Activated T-helper 1 cell treated with anti-CD3 and anti-CD28 coated beads, Interleukin-12 subunit alpha, Interleukin-12 subunit beta, Interleukin-2, Interleukin-4 antibody, amounts not matched to agents 30 ng/mL and 10 ng/mL and 1 ng/mL, durations not matched to agents 14 hours and 24 hours and 36 hours (primary cell): Measurements from ENCODE around the gene SLC37A1. TPM values are rescaled to one million over a fixed set of nuclear protein-coding genes. Genes with fewer than 3 reads are reported as not detected.

ENCODE experiments used
- DNase-seq: peaks from one replicate; pipeline ENCODE4 v3.0.0; 2021; ENCODE audit warnings: low spot score
- H3K27ac Mint-ChIP-seq: one replicate; pipeline ENCODE4 v1.8.0; 2021; ENCODE audit warnings: mild to moderate bottlenecking, mixed read lengths
- H3K27me3 Mint-ChIP-seq: one replicate; pipeline ENCODE4 v1.8.0; 2022; ENCODE audit warnings: mild to moderate bottlenecking, moderate library complexity, mixed read lengths; ENCODE audit not compliant: insufficient read depth
- H3K36me3 Mint-ChIP-seq: one replicate; pipeline ENCODE4 v1.8.0; 2021; ENCODE audit warnings: low read depth, mixed read lengths
- H3K4me1 Mint-ChIP-seq: one replicate; pipeline ENCODE4 v1.8.0; 2021; ENCODE audit warnings: low read depth, mixed read lengths
- H3K4me3 Mint-ChIP-seq: one replicate; pipeline ENCODE4 v1.8.0; 2021; ENCODE audit warnings: mild to moderate bottlenecking, moderate library complexity, mixed read lengths
- H3K9me3 Mint-ChIP-seq: one replicate; pipeline ENCODE4 v1.8.0; 2021; ENCODE audit warnings: mixed read lengths
- intact Hi-C: fragments of 100-400 bp; cut with micrococcal nuclease; formaldehyde crosslinking; loops from one replicate; pipeline ENCODE4 v1.15.1; 2024
- total RNA-seq: library from RNA; stranded (reverse); gene quantifications from 2 replicates; pipeline ENCODE4 v1.2.3, GENCODE V29; 2022

SLC37A1 gene
- total RNA-seq, 1 donor from 2014 or later: 25.0 TPM

DNA sequence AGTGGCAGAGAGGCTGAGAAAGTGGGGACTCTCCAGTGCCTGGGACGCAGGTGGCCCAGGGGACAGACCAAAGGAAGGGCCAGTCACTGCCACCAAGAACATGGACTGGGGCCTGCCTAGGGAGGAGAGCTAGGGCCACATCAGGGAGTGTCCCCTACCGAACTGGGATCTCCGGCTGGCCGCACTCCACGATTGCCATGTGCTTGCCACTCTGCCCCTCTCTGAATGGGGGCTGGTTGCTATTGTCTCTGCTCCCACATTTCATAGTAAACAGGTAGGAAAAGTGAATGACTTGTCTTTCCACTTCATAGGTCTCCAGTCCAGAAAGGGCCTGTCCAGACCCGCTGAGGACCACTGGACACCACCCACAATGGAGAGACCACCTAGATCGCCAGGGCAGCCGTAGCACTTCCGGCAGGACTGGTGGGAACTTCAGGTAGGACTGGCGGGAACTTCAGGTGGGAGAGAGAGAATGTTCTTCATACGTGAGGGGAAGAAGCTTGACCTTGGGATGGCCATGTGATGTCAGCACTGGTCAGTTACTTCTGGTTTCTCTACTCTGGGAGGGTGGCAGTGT is 84.6 kb downstream of the SLC37A1 start:
- no peak for DNase-seq
- Mint-ChIP-seq H3K4me3 (no peak overlapping the region), H3K36me3 (no peaks in the 10 kb centered on the region), H3K9me3 (no peaks in the 10 kb centered on the region), H3K27me3 (no peaks in the 10 kb centered on the region), H3K4me1 (no peaks in the 10 kb centered on the region), H3K27ac (no peak overlapping the region)
- intact Hi-C loops: no loop called here

DNA sequence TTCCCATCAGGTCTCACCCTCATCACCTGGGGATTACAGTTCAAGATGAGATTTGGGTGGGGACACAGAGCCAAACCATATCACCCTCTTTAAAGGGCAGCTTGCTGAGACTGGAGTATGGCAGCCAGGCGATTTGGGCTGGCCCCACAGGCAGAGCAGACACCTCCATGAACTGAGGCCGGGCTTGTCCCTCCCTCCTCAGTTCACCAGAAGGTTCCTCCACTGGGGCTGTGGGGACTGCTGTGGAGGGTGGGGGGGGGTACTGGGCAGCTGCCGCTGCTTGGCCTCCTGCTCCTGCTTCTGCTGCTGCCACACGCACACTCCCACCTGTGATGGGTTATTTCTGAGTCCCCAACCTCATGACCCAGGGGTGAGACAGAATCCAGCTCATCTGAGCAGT is 85.8 kb downstream of the SLC37A1 start:
- intact Hi-C loops: no loop called here
- H3K4me3 Mint-ChIP-seq: no peak overlapping the region
- H3K36me3 Mint-ChIP-seq: peaks cover 1% of the 10 kb centered on the region
- peaks cover 8% of the 10 kb centered on the region for H3K9me3 Mint-ChIP-seq
- H3K27ac Mint-ChIP-seq: no peak overlapping the region
- no peaks in the 10 kb centered on the region for H3K27me3 Mint-ChIP-seq
- DNase-seq: no peak
- H3K4me1 Mint-ChIP-seq: no peaks in the 10 kb centered on the region

- H3K27me3 Mint-ChIP-seq: no peaks in the 10 kb centered on the region
- intact Hi-C loops: no loop called here
- no peaks in the 10 kb centered on the region for H3K4me1 Mint-ChIP-seq
- no peak overlapping the region for H3K4me3 Mint-ChIP-seq
- peaks cover 9% of the 10 kb centered on the region for H3K9me3 Mint-ChIP-seq
- no peak for DNase-seq
- no peak overlapping the region for H3K27ac Mint-ChIP-seq
- peaks cover 1% of the 10 kb centered on the region for H3K36me3 Mint-ChIP-seq
Measured at GRCh38 chr21:42599962-42600361, 86.3 kb downstream of the SLC37A1 start.

GRCh38 chr21:42601656-42602055 is 88.0 kb downstream of the SLC37A1 start:
- Mint-ChIP-seq H3K4me3 (no peak overlapping the region), H3K27me3 (peaks cover 5% of the 10 kb centered on the region), H3K9me3 (peaks cover 24% of the 10 kb centered on the region), H3K27ac (no peak overlapping the region), H3K36me3 (peaks cover 3% of the 10 kb centered on the region), H3K4me1 (no peaks in the 10 kb centered on the region)
- no peak for DNase-seq
- intact Hi-C loops: no loop called here

DNA sequence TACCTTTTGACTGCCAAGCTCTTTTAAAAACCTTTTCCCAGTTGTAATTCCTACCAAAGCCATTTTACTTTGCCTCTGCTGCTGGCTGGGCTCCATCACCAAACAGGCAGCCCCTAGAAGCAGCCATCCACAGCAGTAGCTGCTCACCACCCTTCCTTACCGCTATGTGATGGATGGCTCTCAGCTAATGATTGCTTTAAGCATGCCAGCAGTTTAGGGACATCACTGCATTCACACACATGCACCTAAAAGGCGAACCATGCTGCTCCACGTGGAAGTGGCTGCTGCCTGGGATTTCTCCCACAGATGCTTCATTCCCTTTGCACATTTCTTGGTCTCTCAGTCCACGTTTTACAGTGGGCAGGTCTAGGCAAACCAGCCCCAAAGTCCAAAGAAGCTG is 93.5 kb downstream of the SLC37A1 start:
- H3K27ac Mint-ChIP-seq: no peak overlapping the region
- no peak for DNase-seq
- H3K36me3 Mint-ChIP-seq: peaks cover 3% of the 10 kb centered on the region
- H3K27me3 Mint-ChIP-seq: peaks cover 5% of the 10 kb centered on the region
- intact Hi-C loops: no loop called here
- H3K9me3 Mint-ChIP-seq: peaks cover 35% of the 10 kb centered on the region
- no peak overlapping the region for H3K4me3 Mint-ChIP-seq
- peaks cover 12% of the 10 kb centered on the region for H3K4me1 Mint-ChIP-seq

GRCh38 chr21:42607525-42608102 is 94.0 kb downstream of the SLC37A1 start:
- H3K9me3 Mint-ChIP-seq: peaks cover 40% of the 10 kb centered on the region
- peaks cover 5% of the 10 kb centered on the region for H3K36me3 Mint-ChIP-seq
- intact Hi-C loops: no loop called here
- DNase-seq: no peak
- H3K27me3 Mint-ChIP-seq: peaks cover 5% of the 10 kb centered on the region
- peaks cover 12% of the 10 kb centered on the region for H3K4me1 Mint-ChIP-seq
- no peak overlapping the region for H3K4me3 Mint-ChIP-seq
- no peak overlapping the region for H3K27ac Mint-ChIP-seq

DNA sequence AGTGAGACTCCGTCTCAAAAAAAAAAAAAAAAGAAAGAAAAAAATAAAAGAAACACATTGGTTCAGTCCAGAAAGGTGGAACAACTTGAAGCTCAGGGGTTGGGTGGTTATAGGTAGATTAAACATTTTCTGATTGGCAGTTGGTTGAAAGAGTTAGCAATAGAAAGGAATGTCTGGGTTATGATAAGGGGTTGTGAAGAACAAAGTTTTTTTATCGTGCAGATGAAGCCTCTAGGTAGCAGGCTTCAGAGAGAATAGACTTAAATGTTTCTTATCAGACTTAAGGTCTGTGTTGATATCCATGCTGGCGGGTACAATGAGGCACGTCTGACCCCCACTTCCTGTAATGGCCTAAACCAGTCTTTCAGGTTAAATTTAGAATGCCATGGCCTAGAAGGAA is 94.8 kb downstream of the SLC37A1 start:
- H3K27ac Mint-ChIP-seq: no peak overlapping the region
- intact Hi-C loops: no loop called here
- H3K27me3 Mint-ChIP-seq: peaks cover 8% of the 10 kb centered on the region
- H3K36me3 Mint-ChIP-seq: peaks cover 5% of the 10 kb centered on the region
- DNase-seq: no peak
- H3K4me3 Mint-ChIP-seq: no peak overlapping the region
- H3K4me1 Mint-ChIP-seq: peaks cover 12% of the 10 kb centered on the region
- H3K9me3 Mint-ChIP-seq: peaks cover 42% of the 10 kb centered on the region

- H3K36me3 Mint-ChIP-seq: peaks cover 4% of the 10 kb centered on the region
- H3K4me1 Mint-ChIP-seq: peaks cover 12% of the 10 kb centered on the region
- H3K27me3 Mint-ChIP-seq: peaks cover 10% of the 10 kb centered on the region
- DNase-seq: peak; percentile 45
- no peak overlapping the region for H3K27ac Mint-ChIP-seq
- intact Hi-C loops: loop anchor here (1.0 kb wide), 1 partner anchor 74 kb away; no protein-coding TSS in a partner anchor
- H3K4me3 Mint-ChIP-seq: no peak overlapping the region
- peaks cover 32% of the 10 kb centered on the region for H3K9me3 Mint-ChIP-seq
Measured at GRCh38 chr21:42609811-42610210, 96.2 kb downstream of the SLC37A1 start.

DNA sequence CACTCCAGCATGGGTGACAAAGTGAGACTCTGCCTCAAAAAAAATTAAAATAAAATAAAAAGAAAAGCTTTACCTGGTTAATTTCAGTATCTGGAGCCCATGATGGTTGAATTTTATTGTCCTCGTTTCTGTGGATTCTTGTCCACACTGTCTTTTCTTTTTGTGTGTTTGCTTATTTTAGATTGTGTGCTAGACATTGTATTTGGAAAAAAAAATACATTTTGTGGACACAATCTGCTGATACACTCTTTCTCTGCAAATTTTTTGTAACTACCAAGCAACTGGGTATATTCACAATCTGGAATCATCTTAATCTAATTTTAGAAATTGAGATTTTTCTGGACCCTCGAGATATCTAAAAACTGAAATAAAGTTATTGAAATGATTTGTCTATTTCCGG is 98.2 kb downstream of the SLC37A1 start:
- intact Hi-C loops: no loop called here
- H3K4me1 Mint-ChIP-seq: peaks cover 12% of the 10 kb centered on the region
- H3K27ac Mint-ChIP-seq: no peak overlapping the region
- peaks cover 6% of the 10 kb centered on the region for H3K27me3 Mint-ChIP-seq
- H3K36me3 Mint-ChIP-seq: peaks cover 2% of the 10 kb centered on the region
- no peak for DNase-seq
- H3K9me3 Mint-ChIP-seq: peaks cover 17% of the 10 kb centered on the region
- no peak overlapping the region for H3K4me3 Mint-ChIP-seq

- no peak overlapping the region for H3K27ac Mint-ChIP-seq
- DNase-seq: no peak
- intact Hi-C loops: no loop called here
- peaks cover 17% of the 10 kb centered on the region for H3K9me3 Mint-ChIP-seq
- H3K4me1 Mint-ChIP-seq: peaks cover 12% of the 10 kb centered on the region
- H3K4me3 Mint-ChIP-seq: no peak overlapping the region
- H3K36me3 Mint-ChIP-seq: peaks cover 2% of the 10 kb centered on the region
- peaks cover 6% of the 10 kb centered on the region for H3K27me3 Mint-ChIP-seq
Measured at GRCh38 chr21:42612390-42612789, 98.7 kb downstream of the SLC37A1 start.

- intact Hi-C loops: loop anchor here (1.0 to 2.0 kb wide), 2 partner anchors 21 to 266 kb away; partner anchors contain the start of gene WDR4
- DNase-seq: no peak
- Mint-ChIP-seq H3K4me3 (no peak overlapping the region), H3K9me3 (peaks cover 17% of the 10 kb centered on the region), H3K27me3 (peaks cover 14% of the 10 kb centered on the region), H3K36me3 (peaks cover 2% of the 10 kb centered on the region), H3K4me1 (peaks cover 12% of the 10 kb centered on the region), H3K27ac (no peak overlapping the region)
Measured at GRCh38 chr21:42613756-42614155, 100.1 kb downstream of the SLC37A1 start.

DNA sequence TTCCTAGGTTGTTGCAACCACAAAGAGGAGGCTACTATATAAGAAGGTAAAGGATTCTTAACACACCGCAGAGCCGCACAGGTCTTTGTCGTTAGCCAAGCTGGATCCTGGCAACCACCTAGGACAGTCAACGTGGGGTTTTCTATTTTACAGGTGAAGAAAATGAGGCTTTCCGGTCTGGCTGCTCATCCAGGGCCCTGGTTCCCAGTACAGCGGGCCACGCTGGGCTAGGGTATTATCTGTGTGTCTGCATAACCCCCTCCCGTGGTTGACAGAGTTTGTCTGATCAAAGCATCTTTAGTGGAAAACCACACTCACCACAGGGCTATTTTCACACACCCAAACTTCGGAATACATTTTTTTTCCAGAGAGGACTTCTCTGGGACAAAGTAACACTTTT is 100.7 kb downstream of the SLC37A1 start:
- H3K4me3 Mint-ChIP-seq: no peak overlapping the region
- H3K27me3 Mint-ChIP-seq: peaks cover 16% of the 10 kb centered on the region
- DNase-seq: peak; percentile 55
- H3K4me1 Mint-ChIP-seq: peaks cover 5% of the 10 kb centered on the region
- peak overlapping the region; percentile 41 for H3K27ac Mint-ChIP-seq
- intact Hi-C loops: loop anchor here (1.0 to 2.0 kb wide), 2 partner anchors 22 to 265 kb away; partner anchors contain the start of gene WDR4
- peaks cover 11% of the 10 kb centered on the region for H3K9me3 Mint-ChIP-seq
- H3K36me3 Mint-ChIP-seq: peaks cover 2% of the 10 kb centered on the region

DNA sequence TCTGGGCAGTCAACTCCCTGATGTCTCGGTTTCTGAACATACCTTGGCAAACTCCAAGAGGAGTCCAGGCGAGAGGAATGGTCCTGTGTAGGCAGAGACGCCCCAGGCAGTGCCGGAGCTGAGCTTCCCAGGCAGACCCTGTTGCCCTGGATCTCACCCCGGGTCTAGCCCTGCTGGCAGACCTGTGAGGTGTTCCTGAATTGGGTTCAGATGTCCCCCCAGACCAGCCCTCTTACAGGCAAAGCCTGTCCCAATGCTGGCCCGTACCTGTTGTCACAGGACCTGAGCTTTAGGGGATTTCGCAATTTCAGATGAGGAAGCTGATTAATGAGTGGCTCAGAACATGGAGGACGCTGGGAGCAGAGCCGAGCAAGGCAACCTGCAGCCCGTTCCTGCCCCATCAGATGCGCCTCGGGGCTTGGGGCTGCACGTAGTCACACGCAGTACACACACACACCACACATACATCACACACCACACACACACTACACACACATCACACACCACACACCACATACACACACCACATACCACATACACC is 101.2 kb downstream of the SLC37A1 start:
- Mint-ChIP-seq H3K27me3 (peaks cover 18% of the 10 kb centered on the region), H3K4me3 (no peak overlapping the region), H3K27ac (no peak overlapping the region), H3K4me1 (peaks cover under 1% of the 10 kb centered on the region), H3K36me3 (peaks cover 2% of the 10 kb centered on the region), H3K9me3 (peaks cover 10% of the 10 kb centered on the region)
- intact Hi-C loops: loop anchor here (1.0 to 2.0 kb wide), 2 partner anchors 22 to 264 kb away; partner anchors contain the start of gene WDR4
- DNase-seq: peak; percentile 48
